K562 (cell line): ENCODE measurements around the gene SGMS1. TPM values are rescaled to one million over a fixed set of nuclear protein-coding genes. Genes with fewer than 3 reads are reported as not detected.

Source experiments
- BMI1 ChIP-seq: fragments of 150-350 bp; IDR thresholded peaks from 2 replicates; pipeline ENCODE4 v1.6.1; 2014; ENCODE audit warnings: low read length
- BRD4 ChIP-seq: fragments of 200-600 bp; sonication (generic); IDR thresholded peaks from 2 replicates; pipeline ENCODE4 v1.6.1; 2017; ENCODE audit warnings: inconsistent platforms
- CHD4 ChIP-seq: fragments of 200-600 bp; sonication (generic); IDR thresholded peaks from 3 replicates; pipeline ENCODE4 v1.6.1; 2012; ENCODE audit warnings: low read depth, mild to moderate bottlenecking, mixed read lengths, low read length, inconsistent platforms; ENCODE audit not compliant: insufficient read depth, insufficient replicate concordance, poor library complexity, severe bottlenecking
- CREM ChIP-seq: IDR thresholded peaks from 2 replicates; pipeline ENCODE4 v1.6.1; 2014; ENCODE audit warnings: antibody characterized with exemption, low read depth
- CUX1 ChIP-seq: fragments of 200-800 bp; sonication (Bioruptor generic); IDR thresholded peaks from 2 replicates; pipeline ENCODE4 v1.6.1; 2016; ENCODE audit warnings: missing genetic modification characterization, missing compliant biosample characterization
- DMBX1 ChIP-seq: fragments of 250-450 bp; sonication (Bioruptor Pico); IDR thresholded peaks from 2 replicates; pipeline ENCODE4 v1.8.0; 2022; ENCODE audit warnings: inconsistent platforms, mild to moderate bottlenecking, moderate library complexity, borderline replicate concordance
- NCOA2 ChIP-seq, 2 experiments: fragments of 450-650 bp; IDR thresholded peaks; 2 replicates each; pipeline ENCODE4 v1.6.1; 2018; ENCODE audit warnings: mild to moderate bottlenecking in 2 of 2, moderate library complexity in 1 of 2; ENCODE audit not compliant: partially characterized antibody in 2 of 2
- PHB2 ChIP-seq: fragments of 450-650 bp; IDR thresholded peaks from 2 replicates; pipeline ENCODE4 v1.6.1; 2017; ENCODE audit warnings: low read depth
- PHF8 ChIP-seq: fragments of 200-600 bp; sonication (generic); IDR thresholded peaks from 2 replicates; pipeline ENCODE4 v1.6.1; 2012; ENCODE audit warnings: mixed run types, mild to moderate bottlenecking, inconsistent platforms, low read length, moderate library complexity, borderline replicate concordance
- PRMT5 ChIP-seq: sonication (generic); formaldehyde crosslinking; IDR thresholded peaks from 2 replicates; pipeline ENCODE4 v1.5.0; 2020; ENCODE audit warnings: missing genetic modification reagents
- PTRF ChIP-seq: fragments of 450-650 bp; IDR thresholded peaks from 2 replicates; pipeline ENCODE4 v1.6.1; 2016; ENCODE audit warnings: mild to moderate bottlenecking, missing genetic modification characterization, missing compliant biosample characterization
- SAP30 ChIP-seq: fragments of 200-600 bp; sonication (generic); IDR thresholded peaks from 2 replicates; pipeline ENCODE4 v1.6.1; 2012; ENCODE audit warnings: borderline replicate concordance, low read depth, mild to moderate bottlenecking, moderate library complexity, low read length, control low read depth, inconsistent platforms; ENCODE audit not compliant: insufficient read depth, poor library complexity, severe bottlenecking
- TEAD2 ChIP-seq: fragments of 450-650 bp; IDR thresholded peaks from 2 replicates; pipeline ENCODE4 v1.6.1; 2016; ENCODE audit warnings: missing genetic modification characterization, control low read depth, missing compliant biosample characterization
- TSC22D4 ChIP-seq: fragments of 450-650 bp; IDR thresholded peaks from 2 replicates; pipeline ENCODE4 v1.6.1; 2016; ENCODE audit warnings: missing genetic modification characterization, missing biosample characterization, control low read depth
- ZNF778 ChIP-seq: fragments of 450-650 bp; formaldehyde crosslinking; IDR thresholded peaks from 2 replicates; pipeline ENCODE4 v1.4.0; 2020; ENCODE audit warnings: mild to moderate bottlenecking, moderate library complexity
- ZZZ3 ChIP-seq: fragments of 450-650 bp; IDR thresholded peaks from 2 replicates; pipeline ENCODE4 v1.6.1; 2016; ENCODE audit warnings: antibody characterized with exemption, mild to moderate bottlenecking, moderate library complexity
- polyA plus RNA-seq, 8 experiments: library from polyadenylated mRNA; depleted of rRNA in 4 of 8; stranded (reverse) in 5 of 8; unstranded in 3 of 8; fragments of >200 nt; fragmentation: Nextera tagmentation in 2 of 8; fragmentation: Illumina TruSeq in 1 of 8; extraction: Ambion mirVana in 2 of 8; extraction: Trizol in 1 of 8; gene quantifications; 2 replicates each; pipeline versions ENCODE4 v1.2.1 to v1.2.3, GENCODE V29; 2011 to 2014; ENCODE audit warnings: inconsistent platforms in 1 of 8, missing spikeins in 1 of 8
- total RNA-seq, 7 experiments: library from RNA; depleted of rRNA in 6 of 7; stranded (reverse); fragments of >200 nt in 6 of 7; fragmentation: Illumina TruSeq in 2 of 7; extraction: Trizol in 2 of 7; gene quantifications; 2 replicates each; pipeline versions ENCODE4 v1.2.1 to v1.2.3, GENCODE V29; 2011 to 2021; ENCODE audit warnings: low replicate concordance in 1 of 7
- TF ChIP-seq, protein P1 (sequence below): fragments of 250-450 bp; sonication (Bioruptor Pico); IDR thresholded peaks from 2 replicates; pipeline ENCODE4 v1.8.0; 2022; ENCODE audit warnings: moderate library complexity, mild to moderate bottlenecking, inconsistent platforms
- TF ChIP-seq, protein P2 (sequence below): sonication (generic); formaldehyde crosslinking; IDR thresholded peaks from 2 replicates; pipeline ENCODE4 v1.8.1; 2023; ENCODE audit warnings: mild to moderate bottlenecking, missing genetic modification reagents

SGMS1 gene
- total and polyA plus RNA-seq, 9 of the 15 experiments (the other 6 are each of a cell fraction or from before 2014, with no cell fraction given): 22.6 to 232 (median 82.2) TPM

DNA sequence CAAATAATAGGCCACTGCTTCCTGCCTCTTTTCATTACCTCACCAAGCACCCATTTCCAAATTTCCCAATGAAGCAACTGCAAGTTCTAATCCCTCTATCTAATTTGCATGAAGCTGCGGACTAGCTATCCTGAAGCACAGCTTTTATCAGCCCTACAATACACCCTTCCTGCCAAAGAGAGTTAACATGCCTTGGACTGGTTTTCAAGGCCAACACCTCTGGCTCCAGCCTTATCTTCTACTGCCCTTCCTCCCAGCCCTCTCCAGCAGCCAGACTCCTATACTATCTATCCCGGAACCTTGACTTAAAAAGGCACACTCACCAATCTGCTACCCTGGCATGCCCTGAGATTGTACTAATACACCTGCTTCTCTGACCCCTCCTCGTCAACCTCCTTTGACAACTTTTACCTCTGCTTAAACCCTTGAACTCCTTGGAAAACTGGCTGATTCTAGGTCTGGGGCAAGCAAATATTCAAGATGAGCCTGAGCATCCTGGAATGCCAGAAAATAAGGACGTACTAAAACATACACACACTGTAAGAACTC is 73.4 kb downstream of the SGMS1 start (continued):
- TF ChIP-seq SAP30 (no peak), CREM (peak; percentile 80), TSC22D4 (tag) (no peak), PRMT5 (CRISPR knock-in tag) (no peak), TEAD2 (tag) (peak; percentile 69), CHD4 (no peak), PHB2 (peak; percentile 100), PHF8 (no peak), BMI1 (no peak), CUX1 (CRISPR knock-in tag) (peak; percentile 97), BRD4 (no peak), ZZZ3 (peak; percentile 59; the same call in 1 of the 2 replicates), PTRF (tag) (no peak), ZNF778 (CRISPR knock-in tag) (no peak), DMBX1 (CRISPR knock-in tag) (peak; percentile 99), NCOA2 (IDR thresholded peaks at IDR 0.05; ENCODE audit: partially characterized antibody in 2 of 2) (peak; percentile 92 to 94)
- TF ChIP-seq, protein P1, sequence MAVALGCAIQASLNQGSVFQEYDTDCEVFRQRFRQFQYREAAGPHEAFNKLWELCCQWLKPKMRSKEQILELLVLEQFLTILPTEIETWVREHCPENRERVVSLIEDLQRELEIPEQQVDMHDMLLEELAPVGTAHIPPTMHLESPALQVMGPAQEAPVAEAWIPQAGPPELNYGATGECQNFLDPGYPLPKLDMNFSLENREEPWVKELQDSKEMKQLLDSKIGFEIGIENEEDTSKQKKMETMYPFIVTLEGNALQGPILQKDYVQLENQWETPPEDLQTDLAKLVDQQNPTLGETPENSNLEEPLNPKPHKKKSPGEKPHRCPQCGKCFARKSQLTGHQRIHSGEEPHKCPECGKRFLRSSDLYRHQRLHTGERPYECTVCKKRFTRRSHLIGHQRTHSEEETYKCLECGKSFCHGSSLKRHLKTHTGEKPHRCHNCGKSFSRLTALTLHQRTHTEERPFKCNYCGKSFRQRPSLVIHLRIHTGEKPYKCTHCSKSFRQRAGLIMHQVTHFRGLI (CRISPR knock-in tag): no peak
- TF ChIP-seq, protein P2, sequence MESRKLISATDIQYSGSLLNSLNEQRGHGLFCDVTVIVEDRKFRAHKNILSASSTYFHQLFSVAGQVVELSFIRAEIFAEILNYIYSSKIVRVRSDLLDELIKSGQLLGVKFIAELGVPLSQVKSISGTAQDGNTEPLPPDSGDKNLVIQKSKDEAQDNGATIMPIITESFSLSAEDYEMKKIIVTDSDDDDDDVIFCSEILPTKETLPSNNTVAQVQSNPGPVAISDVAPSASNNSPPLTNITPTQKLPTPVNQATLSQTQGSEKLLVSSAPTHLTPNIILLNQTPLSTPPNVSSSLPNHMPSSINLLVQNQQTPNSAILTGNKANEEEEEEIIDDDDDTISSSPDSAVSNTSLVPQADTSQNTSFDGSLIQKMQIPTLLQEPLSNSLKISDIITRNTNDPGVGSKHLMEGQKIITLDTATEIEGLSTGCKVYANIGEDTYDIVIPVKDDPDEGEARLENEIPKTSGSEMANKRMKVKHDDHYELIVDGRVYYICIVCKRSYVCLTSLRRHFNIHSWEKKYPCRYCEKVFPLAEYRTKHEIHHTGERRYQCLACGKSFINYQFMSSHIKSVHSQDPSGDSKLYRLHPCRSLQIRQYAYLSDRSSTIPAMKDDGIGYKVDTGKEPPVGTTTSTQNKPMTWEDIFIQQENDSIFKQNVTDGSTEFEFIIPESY (CRISPR knock-in tag): no peak
